HL-60 (cell line): ENCODE data around the gene MEG3.

ENCODE experiments used
- DNase-seq, 2 experiments: peaks; one replicate each; pipeline ENCODE4 v3.0.0-alpha.2; 2010 to 2020; ENCODE audit warnings: low read depth in 1 of 2, low spot score in 1 of 2
- H3K27ac ChIP-seq: fragments of 250-450 bp; sonication (Bioruptor Pico); replicated peaks from 2 replicates; pipeline ENCODE4 v1.5.1; 2020; ENCODE audit warnings: mild to moderate bottlenecking, moderate library complexity
- H3K27me3 ChIP-seq: fragments of 250-450 bp; sonication (Bioruptor Pico); 2 replicates; pipeline ENCODE4 v1.5.1; 2021; ENCODE audit warnings: mild to moderate bottlenecking, moderate library complexity; ENCODE audit not compliant: insufficient read depth, poor library complexity, severe bottlenecking
- H3K4me3 ChIP-seq: replicated peaks from 2 replicates; pipeline ENCODE4 v1.5.1; 2011; ENCODE audit warnings: mild to moderate bottlenecking, control low read depth, low read length; ENCODE audit not compliant: insufficient read depth
- CTCF ChIP-seq: IDR thresholded peaks from one replicate; pipeline ENCODE4 v1.5.1; 2011; ENCODE audit warnings: low read length, control low read depth, inconsistent platforms; ENCODE audit not compliant: insufficient read depth
- GABPA ChIP-seq: IDR thresholded peaks from 2 replicates; pipeline ENCODE4 v1.6.1; 2012; ENCODE audit warnings: low read depth
- POLR2AphosphoS5 ChIP-seq: IDR thresholded peaks from 2 replicates; pipeline ENCODE4 v1.6.1; 2012; ENCODE audit warnings: low read depth
- REST ChIP-seq: IDR thresholded peaks from 2 replicates; pipeline ENCODE4 v1.6.1; 2012; ENCODE audit warnings: low read depth; ENCODE audit not compliant: insufficient replicate concordance
- SPI1 ChIP-seq: IDR thresholded peaks from 2 replicates; pipeline ENCODE4 v1.6.1; 2012; ENCODE audit warnings: low read depth, mild to moderate bottlenecking, borderline replicate concordance

The MEG3 gene

GRCh38 chr14:100885617-100886016 lies 59.7 kb downstream of the MEG3 start:
- Histone ChIP-seq H3K27me3 (peaks cover 7% of the 10 kb centered on the region), H3K4me3 (no peak overlapping the region), H3K27ac (no peak overlapping the region)
- TF ChIP-seq GABPA (no peak), POLR2AphosphoS5 (no peak), SPI1 (no peak), REST (no peak), CTCF (no peak)
- no peak for DNase-seq

GRCh38 chr14:100887728-100888335 lies 61.9 kb downstream of the MEG3 start:
- Histone ChIP-seq H3K27me3 (peaks cover 7% of the 10 kb centered on the region), H3K27ac (no peak overlapping the region), H3K4me3 (no peak overlapping the region)
- DNase-seq: no peak
- TF ChIP-seq POLR2AphosphoS5: no peak
- no peak for TF ChIP-seq CTCF
- no peak for TF ChIP-seq REST
- TF ChIP-seq SPI1: no peak
- no peak for TF ChIP-seq GABPA

- H3K4me3 ChIP-seq: no peak overlapping the region
- no peak for DNase-seq
- no peak overlapping the region for H3K27ac ChIP-seq
- peaks cover 7% of the 10 kb centered on the region for H3K27me3 ChIP-seq
- TF ChIP-seq POLR2AphosphoS5 (no peak), SPI1 (no peak), GABPA (no peak), CTCF (no peak), REST (no peak)
Observed at GRCh38 chr14:100888789-100889315, 62.9 kb downstream of the MEG3 start.
